CD14-positive monocyte (primary cell): ENCODE results near the gene QSOX2. TPM values are rescaled to one million over a fixed set of nuclear protein-coding genes. Genes with fewer than 3 reads are reported as not detected.
A peak's percentile ranks its signal among the peaks of the same experiment; 100 is the strongest.

ENCODE experiments used
- DNase-seq, 3 donors: peaks; one replicate each; pipeline ENCODE4 v3.0.0-alpha.2; 2011 to 2022
- H2AFZ ChIP-seq: 2 replicates; pipeline ENCODE4 v1.6.0; 2012; ENCODE audit warnings: mild to moderate bottlenecking, low read depth, low read length, inconsistent platforms; ENCODE audit not compliant: insufficient read depth, poor library complexity, severe bottlenecking
- H3K27ac ChIP-seq, 2 donors: 1 replicate in 1 of 2; 2 replicates in 1 of 2; pipeline ENCODE4 v1.5.1; 2012 to 2013; ENCODE audit warnings: low read length in 2 of 2, control low read depth in 1 of 2, inconsistent platforms in 1 of 2, low read depth in 1 of 2, mild to moderate bottlenecking in 1 of 2
- H3K27me3 ChIP-seq, 2 donors: one replicate each; pipeline versions ENCODE4 v1.6.0 to v1.6.1; 2011 to 2013; ENCODE audit warnings: low read length in 2 of 2; ENCODE audit not compliant: control insufficient read depth in 2 of 2, insufficient read depth in 2 of 2
- H3K36me3 ChIP-seq, 2 donors: replicated peaks in 1 of 2; 1 replicate in 1 of 2; 2 replicates in 1 of 2; pipeline versions ENCODE4 v1.5.1 to v1.6.1; 2012 to 2013; ENCODE audit warnings: low read length in 2 of 2, control low read depth in 1 of 2, inconsistent platforms in 1 of 2, mild to moderate bottlenecking in 1 of 2; ENCODE audit not compliant: insufficient read depth in 2 of 2, control insufficient read depth in 1 of 2
- H3K4me1 ChIP-seq, 2 donors: 1 replicate in 1 of 2; 2 replicates in 1 of 2; pipeline versions ENCODE4 v1.5.1 to v1.6.1; 2012 to 2013; ENCODE audit warnings: low read length in 2 of 2, control low read depth in 1 of 2, inconsistent platforms in 1 of 2, mild to moderate bottlenecking in 1 of 2, moderate library complexity in 1 of 2; ENCODE audit not compliant: insufficient read depth in 2 of 2, control insufficient read depth in 1 of 2
- H3K4me2 ChIP-seq: replicated peaks from 2 replicates; pipeline ENCODE3; 2012; ENCODE audit warnings: low read length, moderate library complexity, mild to moderate bottlenecking; ENCODE audit not compliant: poor library complexity, severe bottlenecking; ENCODE audit errors: extremely low read depth
- H3K4me3 ChIP-seq, 3 experiments: fragments of 200-600 bp in 1 of 3; sonication (generic) in 1 of 3; replicated peaks in 1 of 3; 1 replicate in 2 of 3; 2 replicates in 1 of 3; pipeline ENCODE4 v1.5.1; 2011 to 2013; ENCODE audit warnings: low read length in 3 of 3, mild to moderate bottlenecking in 3 of 3, control low read depth in 2 of 3, low read depth in 2 of 3, inconsistent platforms in 1 of 3, moderate library complexity in 1 of 3
- H3K79me2 ChIP-seq: 2 replicates; pipeline ENCODE4 v1.6.0; 2012; ENCODE audit warnings: mild to moderate bottlenecking, control low read depth, inconsistent platforms, low read length, moderate library complexity; ENCODE audit not compliant: insufficient read depth
- H3K9ac ChIP-seq: 2 replicates; pipeline ENCODE4 v1.6.0; 2017; ENCODE audit warnings: low read length, mild to moderate bottlenecking; ENCODE audit not compliant: insufficient read depth, poor library complexity, severe bottlenecking
- H3K9me3 ChIP-seq, 2 donors: replicated peaks in 1 of 2; 1 replicate in 1 of 2; 2 replicates in 1 of 2; pipeline versions ENCODE4 v1.5.1 to v1.6.1; 2012 to 2013; ENCODE audit warnings: low read length in 2 of 2, control low read depth in 1 of 2; ENCODE audit not compliant: control insufficient read depth in 1 of 2, insufficient read depth in 1 of 2
- H4K20me1 ChIP-seq: 2 replicates; pipeline ENCODE4 v1.6.0; 2012; ENCODE audit warnings: mild to moderate bottlenecking, low read length, control low read depth, moderate library complexity; ENCODE audit not compliant: insufficient read depth
- H3K27ac Mint-ChIP-seq, 7 donors: one replicate each; pipeline ENCODE4 v1.8.0; 2020; ENCODE audit warnings: mild to moderate bottlenecking in 7 of 7, mixed read lengths in 7 of 7, moderate library complexity in 6 of 7, inconsistent platforms in 2 of 7
- H3K27me3 Mint-ChIP-seq, 3 donors: one replicate each; pipeline ENCODE4 v1.8.0; 2021 to 2022; ENCODE audit warnings: low read depth in 3 of 3, mild to moderate bottlenecking in 3 of 3, mixed read lengths in 3 of 3, moderate library complexity in 3 of 3, inconsistent platforms in 1 of 3
- H3K36me3 Mint-ChIP-seq, 2 donors: one replicate each; pipeline ENCODE4 v1.8.0; 2020; ENCODE audit warnings: mixed read lengths in 2 of 2, inconsistent platforms in 1 of 2, mild to moderate bottlenecking in 1 of 2
- H3K4me1 Mint-ChIP-seq: one replicate; pipeline ENCODE4 v1.8.0; 2020; ENCODE audit warnings: mild to moderate bottlenecking, mixed read lengths
- H3K4me3 Mint-ChIP-seq, 2 donors: one replicate each; pipeline ENCODE4 v1.8.0; 2020; ENCODE audit warnings: mild to moderate bottlenecking in 2 of 2, mixed read lengths in 2 of 2, moderate library complexity in 1 of 2
- H3K9me3 Mint-ChIP-seq, 7 donors: one replicate each; pipeline ENCODE4 v1.8.0; 2020 to 2022; ENCODE audit warnings: mixed read lengths in 7 of 7, mild to moderate bottlenecking in 6 of 7, moderate library complexity in 6 of 7, inconsistent platforms in 2 of 7
- WGBS: methylation state at CpG from one replicate; pipeline ENCODE4 v1.1.5; 2013; ENCODE audit warnings: missing lambda C conversion rate; ENCODE audit not compliant: insufficient coverage; 5-methylcytosine and 5-hydroxymethylcytosine counted together
- intact Hi-C, 2 donors: fragments of 100-400 bp; cut with micrococcal nuclease; formaldehyde crosslinking; loops; one replicate each; pipeline versions ENCODE4 v1.15.0 to v1.15.1; 2023
- polyA plus RNA-seq, 3 donors: library from polyadenylated mRNA; depleted of rRNA in 1 of 3; unstranded in 2 of 3; stranded (reverse) in 1 of 3; fragments of 300-500 nt in 2 of 3; fragments of >200 nt in 1 of 3; fragmentation: Illumina TruSeq in 2 of 3; gene quantifications; 1 replicate in 2 of 3; 2 replicates in 1 of 3; pipeline ENCODE4 v1.2.3, GENCODE V29; 2012 to 2021
- TF ChIP-seq, protein P1 (sequence below): fragments of 200-600 bp; IDR thresholded peaks from one replicate; pipeline ENCODE4 v1.8.0; 2022; ENCODE audit warnings: antibody characterized with exemption, mild to moderate bottlenecking

Gene QSOX2
- polyA plus RNA-seq, 3 donors = 0.03 to 8.4 (median 0.17) TPM

DNA sequence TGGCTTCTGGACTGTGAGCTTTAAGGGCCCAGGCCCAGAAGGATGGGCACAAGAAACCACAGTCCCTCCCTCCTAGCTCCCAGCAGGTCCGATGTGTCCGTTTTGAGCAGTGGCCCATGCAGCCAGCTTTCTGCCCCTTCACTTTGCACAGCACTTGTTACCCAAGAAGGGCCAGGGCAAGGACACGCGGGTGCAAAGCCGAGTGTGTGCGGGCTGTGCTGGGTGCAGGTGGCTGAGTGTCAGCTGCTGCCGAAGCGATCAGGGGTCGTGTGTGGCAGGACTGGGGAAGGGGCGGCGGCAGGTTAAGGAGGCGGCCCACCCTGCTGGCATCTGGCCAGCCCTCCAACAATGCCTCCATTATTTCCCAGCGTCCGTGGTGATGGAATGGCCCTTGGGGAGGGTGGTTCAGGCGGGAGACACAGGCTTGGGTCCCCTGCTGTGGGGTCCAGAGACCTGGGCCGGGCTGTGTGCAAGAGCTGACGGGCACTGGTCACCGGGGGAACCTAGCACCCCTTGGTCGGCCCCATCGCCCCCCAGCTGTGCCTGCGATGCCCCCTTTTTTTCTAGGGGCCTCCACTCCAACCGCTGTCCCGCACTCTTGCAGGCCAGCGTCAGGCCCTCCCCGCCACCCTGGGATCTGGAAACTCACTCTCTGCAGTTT lies 41.3 kb downstream of the QSOX2 start:
- Mint-ChIP-seq H3K4me3 (peak overlapping the region in 1 of 2 donors; percentile 70), H3K36me3 (peaks cover 12 to 16% of the 10 kb centered on the region in 2 donors), H3K27ac (no peak overlapping the region), H3K9me3 (peaks cover 0 to 3% (median 0%) of the 10 kb centered on the region in 7 donors), H3K27me3 (peaks cover 42 to 71% (median 50%) of the 10 kb centered on the region in 3 donors), H3K4me1 (peaks cover 6% of the 10 kb centered on the region)
- no peaks in the 10 kb centered on the region for H3K4me1 ChIP-seq
- H3K79me2 ChIP-seq = no peaks in the 10 kb centered on the region
- peaks cover 6% of the 10 kb centered on the region in 2 donors for H3K36me3 ChIP-seq
- no peak overlapping the region for H3K4me3 ChIP-seq
- 64% methylated on average over 20 of the region's 25 CpGs for WGBS
- peaks cover 0 to 30% of the 10 kb centered on the region in 2 donors for H3K9me3 ChIP-seq
- H2AFZ ChIP-seq = no peak overlapping the region
- H3K27me3 ChIP-seq = peaks cover 27 to 53% of the 10 kb centered on the region in 2 donors
- no peak for DNase-seq
- H3K4me2 ChIP-seq = no peak overlapping the region
- TF ChIP-seq, protein P1, sequence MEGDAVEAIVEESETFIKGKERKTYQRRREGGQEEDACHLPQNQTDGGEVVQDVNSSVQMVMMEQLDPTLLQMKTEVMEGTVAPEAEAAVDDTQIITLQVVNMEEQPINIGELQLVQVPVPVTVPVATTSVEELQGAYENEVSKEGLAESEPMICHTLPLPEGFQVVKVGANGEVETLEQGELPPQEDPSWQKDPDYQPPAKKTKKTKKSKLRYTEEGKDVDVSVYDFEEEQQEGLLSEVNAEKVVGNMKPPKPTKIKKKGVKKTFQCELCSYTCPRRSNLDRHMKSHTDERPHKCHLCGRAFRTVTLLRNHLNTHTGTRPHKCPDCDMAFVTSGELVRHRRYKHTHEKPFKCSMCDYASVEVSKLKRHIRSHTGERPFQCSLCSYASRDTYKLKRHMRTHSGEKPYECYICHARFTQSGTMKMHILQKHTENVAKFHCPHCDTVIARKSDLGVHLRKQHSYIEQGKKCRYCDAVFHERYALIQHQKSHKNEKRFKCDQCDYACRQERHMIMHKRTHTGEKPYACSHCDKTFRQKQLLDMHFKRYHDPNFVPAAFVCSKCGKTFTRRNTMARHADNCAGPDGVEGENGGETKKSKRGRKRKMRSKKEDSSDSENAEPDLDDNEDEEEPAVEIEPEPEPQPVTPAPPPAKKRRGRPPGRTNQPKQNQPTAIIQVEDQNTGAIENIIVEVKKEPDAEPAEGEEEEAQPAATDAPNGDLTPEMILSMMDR = no peak
- H4K20me1 ChIP-seq = no peaks in the 10 kb centered on the region
- no peak overlapping the region for H3K27ac ChIP-seq
- intact Hi-C loops = no loop called here
- no peak overlapping the region for H3K9ac ChIP-seq

DNA sequence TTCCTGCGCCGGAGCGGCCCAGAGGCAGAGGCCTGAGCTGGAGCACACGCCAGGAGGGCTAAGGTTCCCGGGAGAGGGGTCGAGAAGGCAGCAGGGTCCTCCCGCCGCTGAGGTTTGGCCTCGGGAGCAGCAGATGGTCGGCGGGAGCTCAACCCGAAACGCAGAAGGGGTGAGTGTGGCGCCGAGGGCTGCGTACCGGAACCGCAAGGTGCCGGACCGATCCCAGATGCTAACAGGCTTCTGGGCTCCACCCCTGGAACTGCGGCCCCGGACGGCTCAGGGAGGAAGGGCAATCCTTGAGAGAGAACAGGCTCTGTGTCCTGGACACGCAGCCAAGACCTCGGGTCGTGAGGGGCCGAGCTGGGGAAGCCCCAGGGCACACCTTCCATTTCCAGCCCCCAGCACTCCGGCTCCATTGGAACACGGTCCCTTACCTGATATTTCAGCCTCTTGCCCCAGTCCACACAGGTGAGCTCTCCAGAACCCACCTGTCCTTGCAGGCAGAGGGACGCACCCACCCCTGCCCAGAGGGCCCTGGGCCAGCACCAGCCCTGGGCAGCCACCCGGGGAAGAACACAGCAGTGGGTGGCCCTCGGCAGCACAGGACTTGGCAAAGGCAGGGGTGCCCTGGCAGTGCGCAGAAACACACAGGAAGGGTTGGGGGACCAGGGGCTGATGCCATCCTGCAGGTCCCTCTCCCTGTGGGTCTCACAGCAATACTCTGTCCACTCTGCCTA lies 42.0 kb downstream of the QSOX2 start:
- Histone ChIP-seq H3K4me1 (no peaks in the 10 kb centered on the region), H3K79me2 (no peaks in the 10 kb centered on the region), H3K27ac (no peak overlapping the region), H3K9ac (no peak overlapping the region), H3K4me2 (no peak overlapping the region), H3K4me3 (no peak overlapping the region), H2AFZ (no peak overlapping the region), H3K36me3 (peaks cover under 1 to 1% of the 10 kb centered on the region in 2 donors), H3K27me3 (peaks cover 27 to 58% of the 10 kb centered on the region in 2 donors), H4K20me1 (no peaks in the 10 kb centered on the region), H3K9me3 (peaks cover 0 to 30% of the 10 kb centered on the region in 2 donors)
- Mint-ChIP-seq H3K9me3 (peaks cover 0 to 3% (median 0%) of the 10 kb centered on the region in 7 donors), H3K36me3 (peaks cover 5 to 11% of the 10 kb centered on the region in 2 donors), H3K27me3 (peaks cover 44 to 76% (median 52%) of the 10 kb centered on the region in 3 donors), H3K27ac (no peak overlapping the region), H3K4me3 (peak overlapping the region in 1 of 2 donors; percentile 70), H3K4me1 (peaks cover 6% of the 10 kb centered on the region)
- WGBS = 22% methylated on average over 32 of the region's 33 CpGs
- no peak for DNase-seq
- intact Hi-C loops = no loop called here
- TF ChIP-seq, protein P1 = no peak
